ENCODE measurements around the gene SPATA9.

Gene SPATA9

GRCh38 chr5:95631991-95632675 is 50.7 kb downstream of the SPATA9 start:
- no peaks in the 10 kb centered on the region for H3K36me3 Mint-ChIP-seq (ENCODE audit: low read depth)
- intact Hi-C loops (cut with micrococcal nuclease), result no loop called here
- H3K27ac Mint-ChIP-seq, result no peak overlapping the region
- H3K4me3 Mint-ChIP-seq, result no peak overlapping the region
- H3K9me3 Mint-ChIP-seq, result peaks cover 9% of the 10 kb centered on the region
- peaks cover 27% of the 10 kb centered on the region for H3K4me1 Mint-ChIP-seq (ENCODE audit: low read depth)
- no peaks in the 10 kb centered on the region for H3K27me3 Mint-ChIP-seq

GRCh38 chr5:95631255-95631958 is 51.4 kb downstream of the SPATA9 start:
- H3K27me3 Mint-ChIP-seq, result no peaks in the 10 kb centered on the region
- no peak overlapping the region for H3K27ac Mint-ChIP-seq
- H3K4me3 Mint-ChIP-seq, result no peak overlapping the region
- peaks cover 27% of the 10 kb centered on the region for H3K4me1 Mint-ChIP-seq (ENCODE audit: low read depth)
- H3K36me3 Mint-ChIP-seq (ENCODE audit: low read depth), result no peaks in the 10 kb centered on the region
- peaks cover 9% of the 10 kb centered on the region for H3K9me3 Mint-ChIP-seq
- intact Hi-C loops (cut with micrococcal nuclease), result no loop called here

- H3K27ac Mint-ChIP-seq, result no peak overlapping the region
- peaks cover 27% of the 10 kb centered on the region for H3K4me1 Mint-ChIP-seq (ENCODE audit: low read depth)
- intact Hi-C loops (cut with micrococcal nuclease), result no loop called here
- peaks cover 9% of the 10 kb centered on the region for H3K9me3 Mint-ChIP-seq
- no peaks in the 10 kb centered on the region for H3K27me3 Mint-ChIP-seq
- no peak overlapping the region for H3K4me3 Mint-ChIP-seq
- H3K36me3 Mint-ChIP-seq (ENCODE audit: low read depth), result no peaks in the 10 kb centered on the region
Observed at GRCh38 chr5:95630394-95630917, 52.3 kb downstream of the SPATA9 start.

- intact Hi-C loops (cut with micrococcal nuclease), result no loop called here
- Mint-ChIP-seq H3K36me3 (ENCODE audit: low read depth) (no peaks in the 10 kb centered on the region), H3K27me3 (no peaks in the 10 kb centered on the region), H3K9me3 (peaks cover 9% of the 10 kb centered on the region), H3K27ac (no peak overlapping the region), H3K4me3 (no peak overlapping the region), H3K4me1 (ENCODE audit: low read depth) (peaks cover 27% of the 10 kb centered on the region)
Observed at GRCh38 chr5:95628933-95629332, 53.9 kb downstream of the SPATA9 start.

- intact Hi-C loops (cut with micrococcal nuclease), result no loop called here
- Mint-ChIP-seq H3K4me3 (no peak overlapping the region), H3K4me1 (ENCODE audit: low read depth) (peaks cover 30% of the 10 kb centered on the region), H3K27me3 (peaks cover 3% of the 10 kb centered on the region), H3K36me3 (ENCODE audit: low read depth) (no peaks in the 10 kb centered on the region), H3K27ac (no peak overlapping the region), H3K9me3 (peaks cover 9% of the 10 kb centered on the region)
Observed at GRCh38 chr5:95627971-95628810, 54.6 kb downstream of the SPATA9 start.

- peaks cover 6% of the 10 kb centered on the region for H3K27me3 Mint-ChIP-seq
- intact Hi-C loops (cut with micrococcal nuclease), result no loop called here
- no peaks in the 10 kb centered on the region for H3K36me3 Mint-ChIP-seq (ENCODE audit: low read depth)
- H3K27ac Mint-ChIP-seq, result no peak overlapping the region
- H3K9me3 Mint-ChIP-seq, result no peaks in the 10 kb centered on the region
- H3K4me1 Mint-ChIP-seq (ENCODE audit: low read depth), result peaks cover 37% of the 10 kb centered on the region
- H3K4me3 Mint-ChIP-seq, result no peak overlapping the region
Observed at GRCh38 chr5:95626701-95627100, 56.1 kb downstream of the SPATA9 start.

GRCh38 chr5:95624368-95624767 is 58.4 kb downstream of the SPATA9 start:
- Mint-ChIP-seq H3K27me3 (peaks cover 25% of the 10 kb centered on the region), H3K9me3 (no peaks in the 10 kb centered on the region), H3K27ac (no peak overlapping the region), H3K36me3 (ENCODE audit: low read depth) (no peaks in the 10 kb centered on the region), H3K4me3 (no peak overlapping the region), H3K4me1 (ENCODE audit: low read depth) (peaks cover 48% of the 10 kb centered on the region)
- intact Hi-C loops (cut with micrococcal nuclease), result loop anchor here (5.0 kb wide), 1 partner anchor 67 kb away; the partner anchor contains the start of gene ARSK

- Mint-ChIP-seq H3K9me3 (no peaks in the 10 kb centered on the region), H3K36me3 (ENCODE audit: low read depth) (no peaks in the 10 kb centered on the region), H3K27me3 (peaks cover 31% of the 10 kb centered on the region), H3K27ac (no peak overlapping the region), H3K4me1 (ENCODE audit: low read depth) (peaks cover 44% of the 10 kb centered on the region), H3K4me3 (no peak overlapping the region)
- intact Hi-C loops (cut with micrococcal nuclease), result loop anchor here (5.0 kb wide), 1 partner anchor 66 kb away; the partner anchor contains the start of gene ARSK
Observed at GRCh38 chr5:95623706-95624105, 59.1 kb downstream of the SPATA9 start.

GRCh38 chr5:95621839-95622629 is 60.8 kb downstream of the SPATA9 start:
- H3K4me3 Mint-ChIP-seq, result peak overlapping the region; percentile 72
- H3K4me1 Mint-ChIP-seq (ENCODE audit: low read depth), result peaks cover 38% of the 10 kb centered on the region
- intact Hi-C loops (cut with micrococcal nuclease), result loop anchor here (5.0 kb wide), 1 partner anchor 65 kb away; the partner anchor contains the start of gene ARSK
- H3K27ac Mint-ChIP-seq, result peak overlapping the region; percentile 71
- H3K27me3 Mint-ChIP-seq, result peaks cover 41% of the 10 kb centered on the region
- no peaks in the 10 kb centered on the region for H3K9me3 Mint-ChIP-seq
- H3K36me3 Mint-ChIP-seq (ENCODE audit: low read depth), result no peaks in the 10 kb centered on the region

- no peaks in the 10 kb centered on the region for H3K9me3 Mint-ChIP-seq
- H3K4me1 Mint-ChIP-seq (ENCODE audit: low read depth), result peaks cover 38% of the 10 kb centered on the region
- peak overlapping the region; percentile 71 for H3K27ac Mint-ChIP-seq
- H3K36me3 Mint-ChIP-seq (ENCODE audit: low read depth), result no peaks in the 10 kb centered on the region
- peak overlapping the region; percentile 72 for H3K4me3 Mint-ChIP-seq
- intact Hi-C loops (cut with micrococcal nuclease), result loop anchor here (5.0 kb wide), 1 partner anchor 64 kb away; the partner anchor contains the start of gene ARSK
- H3K27me3 Mint-ChIP-seq, result peaks cover 41% of the 10 kb centered on the region
Observed at GRCh38 chr5:95620870-95621838, 61.6 kb downstream of the SPATA9 start.

- Mint-ChIP-seq H3K27me3 (peaks cover 41% of the 10 kb centered on the region), H3K27ac (peak within 1 kb of the TSS; percentile 71), H3K36me3 (ENCODE audit: low read depth) (no peaks in the 10 kb centered on the region), H3K9me3 (no peaks in the 10 kb centered on the region), H3K4me1 (ENCODE audit: low read depth) (peaks cover 38% of the 10 kb centered on the region), H3K4me3 (peak within 1 kb of the TSS; percentile 73)
- intact Hi-C loops (cut with micrococcal nuclease), result loop anchor here (5.0 kb wide), 1 partner anchor 63 kb away; the partner anchor contains the start of gene ARSK
Observed at GRCh38 chr5:95620030-95620869, 62.5 kb downstream of the SPATA9 start, which contains the start of gene GPR150. Gene GPR150, plus strand, starts transcription at chr5:95620087. Its CDS starts 189 bp downstream, at chr5:95620276.

Data from dendritic cell treated with granulocyte-macrophage colony-stimulating factor and Interleukin-4, amounts not matched to agents 40 ng/mL and 50 ng/mL, for 4 days (primary cell).